Cerebellar cortex (tissue), 1 donor: ENCODE data around the gene RTTN.

Source experiments
- DNase-seq: peaks from one replicate; pipeline ENCODE4 v3.0.0-alpha.2; 2015; ENCODE audit warnings: low spot score

RTTN gene

GRCh38 chr18:70028734-70029133 is 176.8 kb downstream of the RTTN start:
- no peak for DNase-seq

GRCh38 chr18:70028084-70028483 is 177.4 kb downstream of the RTTN start:
- DNase-seq: no peak

- no peak for DNase-seq
These were observed 179.9 kb downstream of the RTTN start for GRCh38 chr18:70025580-70025979.

- DNase-seq: no peak
These were observed 180.7 kb downstream of the RTTN start for GRCh38 chr18:70024829-70025228.

- no peak for DNase-seq
These were observed 181.4 kb downstream of the RTTN start for GRCh38 chr18:70024093-70024492.

- DNase-seq: no peak
These were observed 182.9 kb downstream of the RTTN start for GRCh38 chr18:70022636-70023035.

- DNase-seq: no peak
These were observed 184.0 kb downstream of the RTTN start for GRCh38 chr18:70021498-70021897.

- DNase-seq: no peak
These were observed 184.4 kb downstream of the RTTN start for GRCh38 chr18:70021043-70021442.

GRCh38 chr18:70019991-70020390 is 185.5 kb downstream of the RTTN start:
- DNase-seq: no peak

GRCh38 chr18:70019136-70019535 is 186.4 kb downstream of the RTTN start:
- DNase-seq: no peak

GRCh38 chr18:70015127-70015526 is 190.4 kb downstream of the RTTN start:
- no peak for DNase-seq

GRCh38 chr18:70005580-70005979 is 199.9 kb downstream of the RTTN start:
- DNase-seq: no peak

GRCh38 chr18:70004696-70005095 is 200.8 kb downstream of the RTTN start:
- no peak for DNase-seq

- DNase-seq: peak; percentile 21
These were observed 205.8 kb downstream of the RTTN start for GRCh38 chr18:69999656-70000055.

GRCh38 chr18:69998523-69998987 is 206.9 kb downstream of the RTTN start:
- DNase-seq: peak; percentile 41

GRCh38 chr18:69996951-69997798 is 208.3 kb downstream of the RTTN start:
- no peak for DNase-seq

- DNase-seq: no peak
These were observed 209.1 kb downstream of the RTTN start for GRCh38 chr18:69996417-69996816.

GRCh38 chr18:69995774-69996173 is 209.7 kb downstream of the RTTN start:
- DNase-seq: no peak

GRCh38 chr18:69992776-69993175 is 212.7 kb downstream of the RTTN start:
- DNase-seq: no peak

- DNase-seq: no peak
These were observed 217.6 kb downstream of the RTTN start for GRCh38 chr18:69987870-69988269.

- no peak for DNase-seq
These were observed 220.2 kb downstream of the RTTN start for GRCh38 chr18:69985239-69985638.

GRCh38 chr18:69982417-69982816 is 223.1 kb downstream of the RTTN start:
- no peak for DNase-seq

GRCh38 chr18:69981948-69982347 is 223.5 kb downstream of the RTTN start:
- no peak for DNase-seq
